ENCODE measurements around the gene ATG7. TPM values are rescaled to one million over a fixed set of nuclear protein-coding genes. Genes with fewer than 3 reads are reported as not detected.

The ATG7 gene
- total RNA-seq, 1 donor from 2014 or later = 55.0 TPM

GRCh38 chr3:11447584-11448200, 175.5 kb downstream of the ATG7 start:
- Histone ChIP-seq H3K4me3 (no peak overlapping the region), H3K27me3 (no peaks in the 10 kb centered on the region), H3K27ac (no peak overlapping the region), H3K9me3 (no peaks in the 10 kb centered on the region), H3K4me1 (peaks cover under 1% of the 10 kb centered on the region), H3K36me3 (no peaks in the 10 kb centered on the region)
- intact Hi-C loops (cut with DNase I) = loop anchor here (10.0 kb wide), 1 partner anchor 53 kb away; no protein-coding TSS in a partner anchor
- DNase-seq (ENCODE audit: extremely low spot score in 2 of 2) = no peak
- no peak for TF ChIP-seq POLR2AphosphoS5 (IDR thresholded peaks at IDR 0.05; ENCODE audit: insufficient read depth in 1 of 2, low read depth in 1 of 2)
- no peak for TF ChIP-seq CTCF (IDR thresholded peaks at IDR 0.05)
- TF ChIP-seq POLR2A (IDR thresholded peaks at IDR 0.05) = no peak

- TF ChIP-seq POLR2AphosphoS5 (IDR thresholded peaks at IDR 0.05; ENCODE audit: insufficient read depth in 1 of 2, low read depth in 1 of 2) (no peak), CTCF (IDR thresholded peaks at IDR 0.05) (no peak), POLR2A (IDR thresholded peaks at IDR 0.05) (no peak)
- H3K36me3 ChIP-seq = no peaks in the 10 kb centered on the region
Measured at GRCh38 chr3:11450015-11450414, 177.8 kb downstream of the ATG7 start.

DNA sequence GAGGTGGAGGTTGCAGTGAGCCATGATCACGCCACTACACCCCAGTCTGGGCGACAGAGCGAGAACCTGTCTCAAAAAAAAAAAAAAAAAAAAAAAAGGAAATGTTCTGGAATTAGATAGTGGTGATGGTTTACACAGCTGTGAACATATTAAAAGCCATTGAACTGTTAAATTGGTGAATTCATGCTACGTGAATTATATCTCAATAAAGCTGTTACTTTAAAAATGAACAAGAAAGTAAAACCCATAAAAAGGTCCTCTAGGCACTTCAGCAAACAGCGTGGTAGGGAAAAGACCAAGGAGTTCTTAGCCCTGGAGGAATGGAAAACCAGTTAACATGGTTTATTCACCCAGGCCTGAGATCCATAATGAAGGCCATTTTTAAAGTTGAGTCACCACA, 180.1 kb downstream of the ATG7 start:
- peak overlapping the region; percentile 22 for H3K27ac ChIP-seq
- H3K36me3 ChIP-seq = no peaks in the 10 kb centered on the region
- no peak for DNase-seq (ENCODE audit: extremely low spot score in 2 of 2)
- H3K9me3 ChIP-seq = no peaks in the 10 kb centered on the region
- TF ChIP-seq POLR2A (IDR thresholded peaks at IDR 0.05) = no peak
- no peak for TF ChIP-seq CTCF (IDR thresholded peaks at IDR 0.05)
- TF ChIP-seq POLR2AphosphoS5 (IDR thresholded peaks at IDR 0.05; ENCODE audit: insufficient read depth in 1 of 2, low read depth in 1 of 2) = no peak
- H3K27me3 ChIP-seq = no peaks in the 10 kb centered on the region
- peaks cover 20% of the 10 kb centered on the region for H3K4me1 ChIP-seq
- H3K4me3 ChIP-seq = no peak overlapping the region
- intact Hi-C loops (cut with DNase I) = no loop called here

More at GRCh38 chr3:11450015-11450414, 177.8 kb downstream of the ATG7 start:
- no peak overlapping the region for H3K27ac ChIP-seq
- no peak for DNase-seq (ENCODE audit: extremely low spot score in 2 of 2)
- no peaks in the 10 kb centered on the region for H3K9me3 ChIP-seq
- peaks cover 20% of the 10 kb centered on the region for H3K4me1 ChIP-seq
- no peak overlapping the region for H3K4me3 ChIP-seq
- intact Hi-C loops (cut with DNase I) = no loop called here
- no peaks in the 10 kb centered on the region for H3K27me3 ChIP-seq

DNA sequence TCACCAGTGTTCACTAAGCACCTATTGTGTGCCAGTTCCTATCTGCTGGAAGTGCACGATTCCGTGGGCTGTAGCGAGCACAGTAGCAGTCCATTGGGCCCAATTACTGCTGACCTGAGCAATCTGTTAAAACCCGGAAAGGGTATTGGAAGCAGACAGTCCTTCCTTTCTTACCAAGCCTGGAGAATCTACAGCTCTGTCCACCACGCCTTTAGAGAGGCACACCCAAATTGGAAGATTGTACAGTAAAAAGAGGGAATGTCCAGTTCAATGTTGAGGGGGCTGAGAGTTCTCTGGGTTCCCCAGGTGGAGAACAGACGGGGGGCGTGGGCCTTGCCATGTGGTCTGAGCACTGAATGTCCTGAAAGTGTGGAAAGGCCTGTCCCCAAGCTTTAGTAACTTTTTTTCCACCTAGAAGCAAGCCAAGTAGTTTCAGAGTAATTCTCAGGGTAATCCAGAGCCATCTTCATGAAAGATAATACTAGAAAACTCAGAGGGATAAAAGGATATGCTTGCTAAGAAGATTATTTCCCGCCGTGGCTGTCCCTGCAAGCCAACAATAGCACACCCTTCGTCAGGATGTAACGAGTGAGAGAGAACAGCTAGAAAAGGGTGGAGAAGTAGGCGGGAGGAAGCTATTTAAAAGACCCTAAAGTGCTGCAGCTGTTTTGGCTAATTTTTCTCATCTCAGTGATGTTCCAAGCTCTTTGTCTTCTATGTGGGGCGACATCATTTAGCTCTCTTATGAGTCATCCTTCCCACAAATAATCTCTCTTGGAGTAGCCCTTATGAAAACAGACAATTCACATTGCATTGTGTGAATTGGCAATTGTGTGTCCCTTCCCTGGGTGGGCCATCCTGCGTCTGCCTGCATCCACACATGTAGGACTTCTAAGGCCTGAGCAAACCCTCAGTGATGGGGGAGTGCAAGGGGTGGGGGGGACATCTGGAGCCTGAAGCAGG, 181.0 kb downstream of the ATG7 start:
- Histone ChIP-seq H3K9me3 (no peaks in the 10 kb centered on the region), H3K36me3 (no peaks in the 10 kb centered on the region), H3K4me1 (peaks cover 20% of the 10 kb centered on the region), H3K4me3 (no peak overlapping the region), H3K27me3 (no peaks in the 10 kb centered on the region), H3K27ac (peak overlapping the region; percentile 22)
- intact Hi-C loops (cut with DNase I) = no loop called here
- no peak for DNase-seq (ENCODE audit: extremely low spot score in 2 of 2)
- TF ChIP-seq POLR2A (IDR thresholded peaks at IDR 0.05) (no peak), CTCF (IDR thresholded peaks at IDR 0.05) (no peak), POLR2AphosphoS5 (IDR thresholded peaks at IDR 0.05; ENCODE audit: insufficient read depth in 1 of 2, low read depth in 1 of 2) (no peak)

Data from vagina (tissue), 2 donors.